ENCODE results near the gene MED13L. TPM values are rescaled to one million over a fixed set of nuclear protein-coding genes. Genes with fewer than 3 reads are reported as not detected.
"Not testable (repeated sequence)": the region's sequence is repeated elsewhere in the genome, so short reads cannot be mapped to it uniquely, and the experiment has no call there.

Gene MED13L
- total and polyA plus RNA-seq, 4 donors = 7.9 to 94.0 (median 37.7) TPM

GRCh38 chr12:115976829-115977228 lies 300.7 kb downstream of the MED13L start:
- H3K9ac ChIP-seq (ENCODE audit: low read depth in 1 of 2, low read length in 2 of 2); H3K4me1 ChIP-seq (ENCODE audit: control insufficient read depth in 4 of 4, insufficient read depth in 4 of 4, low read length in 3 of 4); H3K27me3 ChIP-seq (ENCODE audit: control insufficient read depth in 4 of 4, insufficient read depth in 4 of 4, low read length in 3 of 4); DNase-seq (ENCODE audit: low spot score); H3K9me3 ChIP-seq (ENCODE audit: control insufficient read depth in 4 of 4, low read length in 3 of 4); H3K4me3 ChIP-seq (ENCODE audit: low read depth in 1 of 3, low read length in 3 of 3); H3K27ac ChIP-seq (ENCODE audit: low read depth in 1 of 2, low read length in 2 of 2): not testable (repeated sequence)
- H3K36me3 ChIP-seq (ENCODE audit: control insufficient read depth in 4 of 4, insufficient read depth in 3 of 4, low read depth in 1 of 4, low read length in 3 of 4) = peaks cover 5 to 35% (median 18%) of the 10 kb centered on the region in 4 donors
- 98% methylated on average over 2 of the region's 2 CpGs for WGBS

GRCh38 chr12:115975411-115975810 lies 302.1 kb downstream of the MED13L start:
- no peak overlapping the region for H3K9ac ChIP-seq (ENCODE audit: low read depth in 1 of 2, low read length in 2 of 2)
- H3K9me3 ChIP-seq (ENCODE audit: control insufficient read depth in 4 of 4, low read length in 3 of 4) = no peaks in the 10 kb centered on the region
- no peak overlapping the region for H3K27ac ChIP-seq (ENCODE audit: low read depth in 1 of 2, low read length in 2 of 2)
- WGBS = 94% methylated on average over 9 of the region's 9 CpGs
- H3K4me3 ChIP-seq (ENCODE audit: low read depth in 1 of 3, low read length in 3 of 3) = no peak overlapping the region
- no peak for DNase-seq (ENCODE audit: low spot score)
- peaks cover 0 to 6% (median 3%) of the 10 kb centered on the region in 4 donors for H3K4me1 ChIP-seq (ENCODE audit: control insufficient read depth in 4 of 4, insufficient read depth in 4 of 4, low read length in 3 of 4)
- no peak for TF ChIP-seq YY1 (IDR thresholded peaks at IDR 0.05)
- TF ChIP-seq HNF4G (IDR thresholded peaks at IDR 0.05) = no peak
- no peak for TF ChIP-seq CTCF (IDR thresholded peaks at IDR 0.05; ENCODE audit: low read depth, low read length, missing input control)
- H3K27me3 ChIP-seq (ENCODE audit: control insufficient read depth in 4 of 4, insufficient read depth in 4 of 4, low read length in 3 of 4) = no peaks in the 10 kb centered on the region
- peaks cover 8 to 41% (median 25%) of the 10 kb centered on the region in 4 donors for H3K36me3 ChIP-seq (ENCODE audit: control insufficient read depth in 4 of 4, insufficient read depth in 3 of 4, low read depth in 1 of 4, low read length in 3 of 4)

- no peak overlapping the region for H3K27ac ChIP-seq (ENCODE audit: low read depth in 1 of 2, low read length in 2 of 2)
- H3K9ac ChIP-seq (ENCODE audit: low read depth in 1 of 2, low read length in 2 of 2) = no peak overlapping the region
- no peak overlapping the region for H3K4me3 ChIP-seq (ENCODE audit: low read depth in 1 of 3, low read length in 3 of 3)
- H3K27me3 ChIP-seq (ENCODE audit: control insufficient read depth in 4 of 4, insufficient read depth in 4 of 4, low read length in 3 of 4) = no peaks in the 10 kb centered on the region
- peaks cover 0 to 3% (median under 1%) of the 10 kb centered on the region in 4 donors for H3K4me1 ChIP-seq (ENCODE audit: control insufficient read depth in 4 of 4, insufficient read depth in 4 of 4, low read length in 3 of 4)
- H3K9me3 ChIP-seq (ENCODE audit: control insufficient read depth in 4 of 4, low read length in 3 of 4) = no peaks in the 10 kb centered on the region
- 97% methylated on average over 3 of the region's 3 CpGs for WGBS
- DNase-seq (ENCODE audit: low spot score) = no peak
- H3K36me3 ChIP-seq (ENCODE audit: control insufficient read depth in 4 of 4, insufficient read depth in 3 of 4, low read depth in 1 of 4, low read length in 3 of 4) = peaks cover 8 to 37% (median 30%) of the 10 kb centered on the region in 4 donors
- TF ChIP-seq FOXA2 (IDR thresholded peaks at IDR 0.05) (no peak), ZBTB33 (IDR thresholded peaks at IDR 0.05) (no peak), FOXA1 (IDR thresholded peaks at IDR 0.05) (no peak), HNF4A (conservative IDR thresholded peaks at IDR 0.05) (no peak), REST (IDR thresholded peaks at IDR 0.05) (no peak), JUND (IDR thresholded peaks at IDR 0.05) (no peak), CTCF (IDR thresholded peaks at IDR 0.05; ENCODE audit: low read depth, low read length, missing input control) (no peak), HNF4G (IDR thresholded peaks at IDR 0.05) (no peak), MAX (IDR thresholded peaks at IDR 0.05) (no peak), TAF1 (conservative IDR thresholded peaks at IDR 0.05) (no peak), GABPA (IDR thresholded peaks at IDR 0.05 in 1 of 2, conservative IDR thresholded peaks at IDR 0.05 in 1 of 2) (no peak), NR2F2 (IDR thresholded peaks at IDR 0.05) (no peak), SP1 (IDR thresholded peaks at IDR 0.05) (no peak), YY1 (IDR thresholded peaks at IDR 0.05) (no peak), RXRA (IDR thresholded peaks at IDR 0.05) (no peak), EGR1 (IDR thresholded peaks at IDR 0.05; ENCODE audit: low read depth in 2 of 2) (no peak), ATF3 (IDR thresholded peaks at IDR 0.05) (no peak)
These were observed 303.3 kb downstream of the MED13L start for GRCh38 chr12:115973968-115974724.
